BE2C (cell line): Measurements from ENCODE around the gene SPAG9.

Experiments used
- DNase-seq: peaks from one replicate; pipeline ENCODE4 v3.0.0-alpha.2; 2020
- H3K27me3 ChIP-seq: fragments of 250-450 bp; sonication (Bioruptor Pico); 2 replicates; pipeline ENCODE4 v1.5.1; 2020; ENCODE audit warnings: mild to moderate bottlenecking
- H3K36me3 ChIP-seq: fragments of 250-450 bp; sonication (Bioruptor Pico); 2 replicates; pipeline ENCODE4 v1.5.1; 2020; ENCODE audit warnings: mild to moderate bottlenecking
- H3K4me1 ChIP-seq: fragments of 250-450 bp; sonication (Bioruptor Pico); 2 replicates; pipeline ENCODE4 v1.5.1; 2020
- H3K4me3 ChIP-seq: 2 replicates; pipeline ENCODE4 v1.5.1; 2011; ENCODE audit warnings: low read depth, low read length
- H3K9me3 ChIP-seq: fragments of 250-450 bp; sonication (Bioruptor Pico); 2 replicates; pipeline ENCODE4 v1.5.1; 2020
- TF ChIP-seq, protein P1 (sequence below): IDR thresholded peaks from 2 replicates; pipeline ENCODE4 v1.5.1; 2012; ENCODE audit warnings: mild to moderate bottlenecking, low read depth, low read length

Gene SPAG9

DNA sequence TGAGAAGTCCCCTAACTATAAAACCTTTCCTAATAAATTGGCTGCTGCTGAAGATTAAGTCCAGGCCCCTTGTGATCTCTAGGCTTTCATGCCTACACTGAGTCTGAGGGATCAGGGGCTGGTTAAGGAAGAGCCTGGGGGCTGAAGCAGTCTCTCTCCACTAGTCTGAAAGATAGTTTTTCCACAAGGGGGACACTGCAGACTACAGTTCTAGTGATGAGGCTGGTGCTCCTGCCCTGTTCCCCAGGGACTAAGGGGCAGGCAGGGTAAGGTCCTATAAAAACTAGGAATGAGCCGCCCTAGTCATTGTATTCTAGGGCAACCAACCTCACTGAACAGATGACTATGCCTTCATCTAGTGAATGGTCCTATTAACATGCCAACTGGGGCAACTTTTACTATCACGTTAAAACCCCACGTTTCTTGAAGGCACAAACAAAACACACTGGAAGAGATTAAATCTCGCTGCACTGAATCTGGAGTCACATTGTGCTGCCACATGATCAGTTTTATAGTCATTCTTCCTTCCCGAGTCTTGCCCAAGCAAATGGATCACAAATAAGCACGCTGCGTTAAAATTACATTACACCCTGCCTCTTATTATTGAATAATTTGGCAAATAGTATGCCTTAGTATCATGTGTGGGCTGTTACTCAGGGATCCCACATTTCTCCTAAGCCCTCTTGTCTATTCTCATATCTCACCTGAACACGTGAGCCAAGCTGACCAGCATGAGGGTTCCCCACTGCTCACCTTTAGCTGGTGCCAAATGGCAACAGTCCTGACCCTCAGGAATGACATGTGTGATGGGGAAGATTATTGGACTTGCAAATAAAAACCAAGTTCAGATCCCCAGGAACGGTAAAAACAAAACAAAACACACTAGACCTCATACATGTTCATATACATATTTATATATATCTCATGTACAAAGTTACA is 159.1 kb downstream of the SPAG9 start:
- H3K4me1 ChIP-seq, result peaks cover 20% of the 10 kb centered on the region
- H3K27me3 ChIP-seq, result no peaks in the 10 kb centered on the region
- H3K36me3 ChIP-seq, result no peaks in the 10 kb centered on the region; the same call in 1 of the 2 replicates
- no peaks in the 10 kb centered on the region for H3K9me3 ChIP-seq
- DNase-seq, result peak; percentile 65
- TF ChIP-seq, protein P1, sequence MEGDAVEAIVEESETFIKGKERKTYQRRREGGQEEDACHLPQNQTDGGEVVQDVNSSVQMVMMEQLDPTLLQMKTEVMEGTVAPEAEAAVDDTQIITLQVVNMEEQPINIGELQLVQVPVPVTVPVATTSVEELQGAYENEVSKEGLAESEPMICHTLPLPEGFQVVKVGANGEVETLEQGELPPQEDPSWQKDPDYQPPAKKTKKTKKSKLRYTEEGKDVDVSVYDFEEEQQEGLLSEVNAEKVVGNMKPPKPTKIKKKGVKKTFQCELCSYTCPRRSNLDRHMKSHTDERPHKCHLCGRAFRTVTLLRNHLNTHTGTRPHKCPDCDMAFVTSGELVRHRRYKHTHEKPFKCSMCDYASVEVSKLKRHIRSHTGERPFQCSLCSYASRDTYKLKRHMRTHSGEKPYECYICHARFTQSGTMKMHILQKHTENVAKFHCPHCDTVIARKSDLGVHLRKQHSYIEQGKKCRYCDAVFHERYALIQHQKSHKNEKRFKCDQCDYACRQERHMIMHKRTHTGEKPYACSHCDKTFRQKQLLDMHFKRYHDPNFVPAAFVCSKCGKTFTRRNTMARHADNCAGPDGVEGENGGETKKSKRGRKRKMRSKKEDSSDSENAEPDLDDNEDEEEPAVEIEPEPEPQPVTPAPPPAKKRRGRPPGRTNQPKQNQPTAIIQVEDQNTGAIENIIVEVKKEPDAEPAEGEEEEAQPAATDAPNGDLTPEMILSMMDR, result peak; percentile 55
- 0 out of 2 replicates have a peak overlapping the region, but pooled peaks have one; percentile 11 for H3K4me3 ChIP-seq

DNA sequence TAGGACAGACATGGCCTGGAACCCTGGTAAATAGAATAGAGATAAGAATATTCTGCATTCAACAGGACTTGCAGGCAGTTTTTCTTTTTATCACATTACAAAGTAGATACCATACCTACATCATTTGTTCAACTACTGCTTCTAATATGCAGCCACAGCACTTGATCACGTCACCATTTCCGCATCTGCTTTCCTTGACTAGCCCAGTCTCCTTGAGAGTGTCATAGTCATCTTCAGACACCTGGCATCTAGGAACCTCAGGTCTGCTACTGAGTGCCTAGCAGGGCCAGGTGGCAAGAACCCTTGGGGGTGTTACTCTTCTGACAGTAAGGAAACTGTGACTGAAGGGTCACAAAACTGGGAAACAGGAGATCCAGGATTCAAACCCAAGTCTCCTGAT is 161.3 kb downstream of the SPAG9 start:
- TF ChIP-seq, protein P1, result no peak
- Histone ChIP-seq H3K27me3 (no peaks in the 10 kb centered on the region), H3K4me1 (peaks cover 40% of the 10 kb centered on the region), H3K4me3 (no peak overlapping the region), H3K9me3 (no peaks in the 10 kb centered on the region), H3K36me3 (no peaks in the 10 kb centered on the region; the same call in 1 of the 2 replicates)
- DNase-seq, result no peak

DNA sequence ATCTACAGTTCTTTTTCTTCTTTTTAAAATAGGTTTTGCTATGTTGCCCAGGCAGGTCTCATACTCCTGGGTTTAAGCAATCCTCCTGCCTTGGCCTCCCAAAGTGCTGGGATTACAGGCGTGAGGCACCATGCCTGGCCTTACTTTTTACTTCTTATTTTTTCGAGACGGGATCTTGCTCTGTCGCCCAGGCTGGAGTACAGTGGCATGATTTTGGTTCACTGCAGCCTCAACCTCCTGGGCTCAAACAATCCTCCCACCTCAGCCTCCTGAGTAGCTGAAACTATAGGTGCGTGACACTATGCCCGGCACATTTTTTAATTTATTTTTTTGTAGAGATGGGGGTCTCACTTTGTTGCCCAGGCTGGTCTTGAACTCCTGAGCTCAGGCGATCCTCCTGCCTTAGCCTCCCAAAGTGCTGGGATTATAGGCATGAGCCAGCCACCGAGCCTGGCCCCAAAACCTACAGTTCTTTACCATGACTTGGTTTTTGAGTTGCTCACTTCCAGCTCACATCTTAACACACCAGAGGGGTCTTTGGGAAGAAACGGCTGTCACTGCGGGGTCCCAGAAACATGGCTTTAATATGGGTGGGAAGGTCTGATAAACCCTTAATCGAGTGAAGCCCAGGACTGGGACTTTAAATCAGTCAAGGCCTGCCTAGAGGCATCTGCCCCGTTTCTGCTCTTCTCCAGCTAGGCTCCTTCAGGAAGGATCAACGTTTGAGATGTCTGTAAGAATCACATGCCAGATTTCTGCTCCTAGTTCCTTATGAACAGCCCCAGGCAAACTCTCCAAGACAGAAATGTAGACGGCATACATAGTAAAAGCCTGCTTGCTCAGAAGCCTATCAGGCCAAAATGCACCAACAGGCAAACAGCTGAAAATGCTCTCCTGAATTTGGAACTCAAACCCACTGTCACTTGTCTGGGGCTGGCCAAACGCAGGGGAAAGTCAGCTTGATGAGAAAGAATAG is 162.8 kb downstream of the SPAG9 start:
- Histone ChIP-seq H3K9me3 (no peaks in the 10 kb centered on the region), H3K4me1 (peaks cover 45% of the 10 kb centered on the region), H3K27me3 (no peaks in the 10 kb centered on the region), H3K4me3 (no peak overlapping the region), H3K36me3 (no peaks in the 10 kb centered on the region; the same call in 1 of the 2 replicates)
- no peak for DNase-seq
- TF ChIP-seq, protein P1, result no peak

DNA sequence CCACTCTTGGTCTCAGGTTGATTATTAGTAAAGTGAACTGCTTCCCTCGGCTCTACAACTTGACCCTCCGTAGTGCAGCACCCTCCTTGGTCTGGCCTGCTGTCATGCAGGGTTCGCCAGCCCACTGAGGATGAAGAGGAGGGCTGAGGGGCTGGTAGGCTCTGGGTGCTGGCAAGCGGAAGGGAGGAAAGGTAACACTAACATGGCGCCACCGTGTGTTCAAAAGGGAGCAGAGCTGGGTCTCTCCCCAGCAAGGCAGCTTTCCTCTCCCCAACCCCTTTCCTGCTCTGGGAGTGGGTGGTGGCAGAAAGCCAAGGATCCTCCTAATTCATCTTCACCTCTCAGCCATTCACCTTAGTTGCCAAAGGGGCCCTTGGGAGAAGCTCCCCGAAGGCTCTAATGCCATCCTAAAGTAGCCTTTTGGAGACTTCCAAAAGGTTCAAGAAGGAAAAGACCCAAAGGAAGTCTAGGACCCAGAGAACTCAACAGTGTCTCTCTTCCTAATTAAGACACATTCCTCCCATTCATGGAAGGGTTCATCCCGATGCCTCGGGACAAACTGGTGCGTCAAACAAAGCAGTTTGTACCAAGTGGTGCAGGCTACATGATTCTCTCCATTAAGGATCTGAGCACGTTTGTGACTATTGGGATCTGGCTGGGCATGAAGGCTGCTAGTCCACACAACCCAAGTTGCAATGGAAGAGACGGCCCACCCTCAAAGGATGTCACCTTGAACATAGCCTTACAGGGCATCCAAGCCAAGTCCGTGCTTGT is 163.7 kb downstream of the SPAG9 start:
- Histone ChIP-seq H3K36me3 (no peaks in the 10 kb centered on the region; the same call in 1 of the 2 replicates), H3K9me3 (no peaks in the 10 kb centered on the region), H3K4me3 (no peak overlapping the region), H3K27me3 (no peaks in the 10 kb centered on the region), H3K4me1 (peaks cover 49% of the 10 kb centered on the region)
- DNase-seq, result peak; percentile 82
- TF ChIP-seq, protein P1, result peak; percentile 83

DNA sequence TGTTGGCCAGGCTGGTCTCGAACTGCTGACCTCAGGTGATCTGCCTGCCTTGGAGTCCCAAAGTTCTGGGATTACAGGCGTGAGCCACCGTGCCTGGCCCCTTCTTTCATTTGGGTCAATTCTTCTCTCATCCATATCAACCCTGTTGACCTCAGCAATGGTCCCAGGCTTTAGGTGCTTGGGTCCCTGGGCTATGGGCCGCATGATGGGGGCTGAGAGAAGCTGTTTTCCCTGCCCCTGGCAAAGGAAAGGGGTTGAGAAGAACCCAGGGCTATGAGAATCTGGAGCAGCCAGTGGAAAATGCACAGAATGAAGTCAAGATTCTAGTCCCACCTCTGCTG is 164.3 kb downstream of the SPAG9 start:
- Histone ChIP-seq H3K4me1 (peaks cover 47% of the 10 kb centered on the region), H3K4me3 (no peak overlapping the region), H3K9me3 (no peaks in the 10 kb centered on the region), H3K27me3 (no peaks in the 10 kb centered on the region), H3K36me3 (no peaks in the 10 kb centered on the region; the same call in 1 of the 2 replicates)
- DNase-seq, result no peak
- TF ChIP-seq, protein P1, result no peak
